ENCODE measurements around the gene RBM33. TPM values are rescaled to one million over a fixed set of nuclear protein-coding genes. Genes with fewer than 3 reads are reported as not detected.

The RBM33 gene
- polyA plus RNA-seq, 3 donors, result 15.0 to 27.7 (median 22.2) TPM

DNA sequence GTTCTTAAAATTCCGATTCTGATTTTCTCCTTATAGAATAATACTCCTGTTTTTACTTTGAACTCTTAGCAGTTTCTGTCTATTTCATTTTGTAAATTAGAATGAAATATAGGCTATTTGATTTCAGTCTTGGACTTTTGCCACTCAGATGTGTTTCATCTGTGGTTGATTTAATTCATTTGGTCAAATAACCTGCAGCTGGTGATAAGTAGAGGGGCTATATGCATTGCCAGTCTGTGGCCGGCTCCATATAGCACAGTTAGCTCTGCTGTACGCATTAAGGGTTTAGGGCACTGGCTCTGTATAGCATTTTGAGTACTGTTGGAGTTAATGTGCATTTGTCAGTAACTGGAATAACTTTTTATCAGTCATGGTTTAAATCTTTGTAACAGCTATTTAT is 35.7 kb downstream of the RBM33 start:
- Mint-ChIP-seq H3K4me1 (peaks cover 13% of the 10 kb centered on the region), H3K27ac (no peak overlapping the region), H3K36me3 (peaks cover 60 to 74% of the 10 kb centered on the region in 2 donors), H3K27me3 (ENCODE audit: low read depth in 3 of 3) (peaks cover 0 to 1% (median 0%) of the 10 kb centered on the region in 3 donors), H3K9me3 (peaks cover 0 to 2% (median 0%) of the 10 kb centered on the region in 7 donors), H3K4me3 (no peak overlapping the region)
- Histone ChIP-seq H2AFZ (ENCODE audit: insufficient read depth, low read depth, low read length, poor library complexity, severe bottlenecking) (no peak overlapping the region), H3K9ac (ENCODE audit: insufficient read depth, low read length, poor library complexity, severe bottlenecking) (no peak overlapping the region), H3K36me3 (replicated peaks in 1 of 2; ENCODE audit: control insufficient read depth in 1 of 2, insufficient read depth in 2 of 2, low read length in 2 of 2) (peaks cover 59 to 95% of the 10 kb centered on the region in 2 donors), H3K4me2 (replicated peaks; ENCODE audit: extremely low read depth, low read length, poor library complexity, severe bottlenecking) (no peak overlapping the region), H4K20me1 (ENCODE audit: insufficient read depth, low read length) (peaks cover 98% of the 10 kb centered on the region), H3K27me3 (ENCODE audit: control insufficient read depth in 2 of 2, insufficient read depth in 2 of 2, low read length in 2 of 2) (no peaks in the 10 kb centered on the region), H3K27ac (ENCODE audit: low read depth in 1 of 2, low read length in 2 of 2) (no peak overlapping the region), H3K4me3 (replicated peaks in 1 of 3; ENCODE audit: low read depth in 2 of 3, low read length in 3 of 3) (no peak overlapping the region), H3K4me1 (ENCODE audit: control insufficient read depth in 1 of 2, insufficient read depth in 2 of 2, low read length in 2 of 2) (peaks cover 9% of the 10 kb centered on the region in 2 donors), H3K9me3 (replicated peaks in 1 of 2; ENCODE audit: control insufficient read depth in 1 of 2, insufficient read depth in 1 of 2, low read length in 2 of 2) (no peaks in the 10 kb centered on the region), H3K79me2 (ENCODE audit: insufficient read depth, low read length) (peaks cover 87% of the 10 kb centered on the region)
- 100% methylated on average over 1 of the region's 3 CpGs for WGBS (ENCODE audit: insufficient coverage)
- intact Hi-C loops (cut with micrococcal nuclease), result no loop called here
- TF ChIP-seq, protein P1, sequence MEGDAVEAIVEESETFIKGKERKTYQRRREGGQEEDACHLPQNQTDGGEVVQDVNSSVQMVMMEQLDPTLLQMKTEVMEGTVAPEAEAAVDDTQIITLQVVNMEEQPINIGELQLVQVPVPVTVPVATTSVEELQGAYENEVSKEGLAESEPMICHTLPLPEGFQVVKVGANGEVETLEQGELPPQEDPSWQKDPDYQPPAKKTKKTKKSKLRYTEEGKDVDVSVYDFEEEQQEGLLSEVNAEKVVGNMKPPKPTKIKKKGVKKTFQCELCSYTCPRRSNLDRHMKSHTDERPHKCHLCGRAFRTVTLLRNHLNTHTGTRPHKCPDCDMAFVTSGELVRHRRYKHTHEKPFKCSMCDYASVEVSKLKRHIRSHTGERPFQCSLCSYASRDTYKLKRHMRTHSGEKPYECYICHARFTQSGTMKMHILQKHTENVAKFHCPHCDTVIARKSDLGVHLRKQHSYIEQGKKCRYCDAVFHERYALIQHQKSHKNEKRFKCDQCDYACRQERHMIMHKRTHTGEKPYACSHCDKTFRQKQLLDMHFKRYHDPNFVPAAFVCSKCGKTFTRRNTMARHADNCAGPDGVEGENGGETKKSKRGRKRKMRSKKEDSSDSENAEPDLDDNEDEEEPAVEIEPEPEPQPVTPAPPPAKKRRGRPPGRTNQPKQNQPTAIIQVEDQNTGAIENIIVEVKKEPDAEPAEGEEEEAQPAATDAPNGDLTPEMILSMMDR (IDR thresholded peaks at IDR 0.05), result no peak
- DNase-seq, result no peak

DNA sequence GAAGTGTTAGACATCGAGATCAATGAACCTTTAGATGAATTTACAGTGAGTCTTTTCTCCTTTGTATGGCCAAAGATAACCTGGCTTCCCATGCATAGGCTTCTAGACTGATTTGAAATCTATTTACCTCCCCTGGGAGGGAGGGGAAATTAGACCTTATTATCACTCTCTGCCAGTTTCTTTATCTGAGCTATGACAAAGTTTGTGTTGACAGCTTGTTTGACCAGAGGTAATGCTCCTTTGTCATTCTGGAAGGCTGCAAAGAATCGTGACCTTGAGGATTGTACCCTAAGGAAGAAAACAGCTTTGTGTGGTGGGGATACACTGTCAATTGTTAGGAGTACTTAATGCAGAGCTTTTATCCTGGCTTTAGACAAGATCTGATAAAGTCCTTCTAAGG is 36.4 kb downstream of the RBM33 start:
- Histone ChIP-seq H4K20me1 (ENCODE audit: insufficient read depth, low read length) (peaks cover 98% of the 10 kb centered on the region), H2AFZ (ENCODE audit: insufficient read depth, low read depth, low read length, poor library complexity, severe bottlenecking) (no peak overlapping the region), H3K27me3 (ENCODE audit: control insufficient read depth in 2 of 2, insufficient read depth in 2 of 2, low read length in 2 of 2) (no peaks in the 10 kb centered on the region), H3K79me2 (ENCODE audit: insufficient read depth, low read length) (peaks cover 87% of the 10 kb centered on the region), H3K4me3 (replicated peaks in 1 of 3; ENCODE audit: low read depth in 2 of 3, low read length in 3 of 3) (no peak overlapping the region), H3K27ac (ENCODE audit: low read depth in 1 of 2, low read length in 2 of 2) (no peak overlapping the region), H3K4me2 (replicated peaks; ENCODE audit: extremely low read depth, low read length, poor library complexity, severe bottlenecking) (no peak overlapping the region), H3K9me3 (replicated peaks in 1 of 2; ENCODE audit: control insufficient read depth in 1 of 2, insufficient read depth in 1 of 2, low read length in 2 of 2) (no peaks in the 10 kb centered on the region), H3K4me1 (ENCODE audit: control insufficient read depth in 1 of 2, insufficient read depth in 2 of 2, low read length in 2 of 2) (peaks cover 9% of the 10 kb centered on the region in 2 donors), H3K36me3 (replicated peaks in 1 of 2; ENCODE audit: control insufficient read depth in 1 of 2, insufficient read depth in 2 of 2, low read length in 2 of 2) (peaks cover 66 to 97% of the 10 kb centered on the region in 2 donors), H3K9ac (ENCODE audit: insufficient read depth, low read length, poor library complexity, severe bottlenecking) (no peak overlapping the region)
- intact Hi-C loops (cut with micrococcal nuclease), result no loop called here
- Mint-ChIP-seq H3K9me3 (peaks cover 0 to 5% (median under 1%) of the 10 kb centered on the region in 7 donors), H3K4me3 (no peak overlapping the region), H3K27me3 (ENCODE audit: low read depth in 3 of 3) (peaks cover 0 to 1% (median 0%) of the 10 kb centered on the region in 3 donors), H3K27ac (peak overlapping the region in 1 of 7 donors; percentile 0), H3K4me1 (peaks cover 10% of the 10 kb centered on the region), H3K36me3 (peaks cover 62 to 82% of the 10 kb centered on the region in 2 donors)
- TF ChIP-seq, protein P1 (IDR thresholded peaks at IDR 0.05), result no peak
- no peak for DNase-seq
- 100% methylated on average over 1 of the region's 2 CpGs for WGBS (ENCODE audit: insufficient coverage)
